ENCODE results near the gene FRMD1.

DNA sequence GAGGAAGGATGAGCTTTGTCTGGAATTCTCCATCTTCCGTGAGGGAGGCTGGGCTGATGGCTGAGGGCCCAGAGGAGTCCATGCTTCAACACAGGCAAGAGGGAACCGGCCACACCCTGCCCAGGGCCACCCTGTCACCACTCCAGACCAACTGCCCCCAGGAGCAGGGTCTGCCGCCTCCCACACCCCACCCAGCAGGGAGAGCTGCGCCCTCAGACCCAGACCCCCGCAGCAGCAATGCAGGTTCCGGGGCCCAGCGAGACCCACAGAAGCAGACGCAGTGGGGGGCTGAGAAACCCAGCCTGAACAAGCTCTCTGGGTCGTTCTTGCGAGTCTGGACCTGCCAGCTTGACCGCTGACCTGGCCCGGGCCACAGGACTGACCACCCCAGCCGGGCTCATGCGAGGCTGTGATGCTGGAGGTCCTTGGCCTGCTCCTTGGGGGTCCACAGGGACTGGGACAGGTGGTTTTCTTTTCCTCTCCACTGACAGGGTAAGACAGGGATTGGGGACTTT is 25.0 kb downstream of the FRMD1 start:
- TF ChIP-seq, protein P1, sequence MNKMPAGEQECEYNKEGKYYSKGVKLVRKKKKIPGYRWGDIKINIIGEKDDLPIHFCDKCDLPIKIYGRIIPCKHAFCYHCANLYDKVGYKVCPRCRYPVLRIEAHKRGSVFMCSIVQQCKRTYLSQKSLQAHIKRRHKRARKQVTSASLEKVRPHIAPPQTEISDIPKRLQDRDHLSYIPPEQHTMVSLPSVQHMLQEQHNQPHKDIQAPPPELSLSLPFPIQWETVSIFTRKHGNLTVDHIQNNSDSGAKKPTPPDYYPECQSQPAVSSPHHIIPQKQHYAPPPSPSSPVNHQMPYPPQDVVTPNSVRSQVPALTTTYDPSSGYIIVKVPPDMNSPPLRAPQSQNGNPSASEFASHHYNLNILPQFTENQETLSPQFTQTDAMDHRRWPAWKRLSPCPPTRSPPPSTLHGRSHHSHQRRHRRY (tag by site-specific recombination; IDR thresholded peaks at IDR 0.05), result no peak
- TF ChIP-seq TCF7L2 (IDR thresholded peaks at IDR 0.05; ENCODE audit: borderline replicate concordance, low read depth, low read length), result no peak
- TF ChIP-seq, protein P2, sequence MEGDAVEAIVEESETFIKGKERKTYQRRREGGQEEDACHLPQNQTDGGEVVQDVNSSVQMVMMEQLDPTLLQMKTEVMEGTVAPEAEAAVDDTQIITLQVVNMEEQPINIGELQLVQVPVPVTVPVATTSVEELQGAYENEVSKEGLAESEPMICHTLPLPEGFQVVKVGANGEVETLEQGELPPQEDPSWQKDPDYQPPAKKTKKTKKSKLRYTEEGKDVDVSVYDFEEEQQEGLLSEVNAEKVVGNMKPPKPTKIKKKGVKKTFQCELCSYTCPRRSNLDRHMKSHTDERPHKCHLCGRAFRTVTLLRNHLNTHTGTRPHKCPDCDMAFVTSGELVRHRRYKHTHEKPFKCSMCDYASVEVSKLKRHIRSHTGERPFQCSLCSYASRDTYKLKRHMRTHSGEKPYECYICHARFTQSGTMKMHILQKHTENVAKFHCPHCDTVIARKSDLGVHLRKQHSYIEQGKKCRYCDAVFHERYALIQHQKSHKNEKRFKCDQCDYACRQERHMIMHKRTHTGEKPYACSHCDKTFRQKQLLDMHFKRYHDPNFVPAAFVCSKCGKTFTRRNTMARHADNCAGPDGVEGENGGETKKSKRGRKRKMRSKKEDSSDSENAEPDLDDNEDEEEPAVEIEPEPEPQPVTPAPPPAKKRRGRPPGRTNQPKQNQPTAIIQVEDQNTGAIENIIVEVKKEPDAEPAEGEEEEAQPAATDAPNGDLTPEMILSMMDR (tag by site-specific recombination; IDR thresholded peaks at IDR 0.05), result no peak
- no peak for TF ChIP-seq SP3 (tag by site-specific recombination; IDR thresholded peaks at IDR 0.05)
- no peak for TF ChIP-seq ZNF184 (tag by site-specific recombination; IDR thresholded peaks at IDR 0.05)
- no peak for TF ChIP-seq ZBTB21 (tag by site-specific recombination; IDR thresholded peaks at IDR 0.05)
- TF ChIP-seq YY1 (tag by site-specific recombination; IDR thresholded peaks at IDR 0.05), result no peak
- no peak for TF ChIP-seq SP2 (tag by site-specific recombination; IDR thresholded peaks at IDR 0.05)
- no peak for TF ChIP-seq ZNF530 (tag by site-specific recombination; IDR thresholded peaks at IDR 0.05; ENCODE audit: low read depth)
